Kidney (tissue), 14 donors: Measurements from ENCODE around the gene CUBN. TPM values are rescaled to one million over a fixed set of nuclear protein-coding genes. Genes with fewer than 3 reads are reported as not detected.

Source experiments
- DNase-seq, 5 donors: peaks; one replicate each; pipeline ENCODE4 v3.0.0-alpha.2; 2013 to 2020
- FAIRE-seq: peaks from 2 replicates; lab custom pipeline; 2012; peaks lifted over from hg19 to GRCh38; lab: Jason Lieb, UNC
- H3K27ac ChIP-seq, 2 donors: one replicate each; pipeline ENCODE4 v1.7.0; 2013; ENCODE audit warnings: low read depth in 2 of 2, low read length in 2 of 2, inconsistent platforms in 1 of 2
- H3K27me3 ChIP-seq: one replicate; pipeline ENCODE4 v1.7.1; 2013; ENCODE audit warnings: low read length, inconsistent platforms; ENCODE audit not compliant: control insufficient read depth, insufficient read depth
- H3K36me3 ChIP-seq, 3 donors: one replicate each; pipeline versions ENCODE4 v1.7.0 to v1.7.1; 2013; ENCODE audit warnings: low read length in 3 of 3, control low read depth in 1 of 3, inconsistent platforms in 1 of 3; ENCODE audit not compliant: insufficient read depth in 3 of 3, control insufficient read depth in 2 of 3
- H3K4me1 ChIP-seq, 3 donors: one replicate each; pipeline versions ENCODE4 v1.7.0 to v1.7.1; 2013; ENCODE audit warnings: low read length in 3 of 3, inconsistent platforms in 1 of 3, low read depth in 1 of 3; ENCODE audit not compliant: control insufficient read depth in 2 of 3, insufficient read depth in 2 of 3
- H3K4me3 ChIP-seq, 3 donors: one replicate each; pipeline versions ENCODE4 v1.7.0 to v1.8.1; 2013; ENCODE audit warnings: low read length in 3 of 3, control low read depth in 1 of 3, inconsistent platforms in 1 of 3
- H3K9ac ChIP-seq, 3 donors: one replicate each; pipeline versions ENCODE4 v1.7.0 to v1.7.1; 2013; ENCODE audit warnings: low read length in 3 of 3, control low read depth in 1 of 3, inconsistent platforms in 1 of 3
- H3K9me3 ChIP-seq, 3 donors: one replicate each; pipeline versions ENCODE4 v1.7.0 to v1.7.1; 2013; ENCODE audit warnings: low read length in 3 of 3, control low read depth in 1 of 3, inconsistent platforms in 1 of 3; ENCODE audit not compliant: control insufficient read depth in 2 of 3, insufficient read depth in 1 of 3
- CTCF ChIP-seq: IDR thresholded peaks from 3 replicates; pipeline ENCODE4 v1.5.1; 2012; ENCODE audit warnings: mild to moderate bottlenecking, moderate library complexity, borderline replicate concordance; ENCODE audit not compliant: insufficient read depth; ENCODE audit errors: extremely low read depth
- intact Hi-C: fragments of 100-400 bp; cut with DNase I; formaldehyde crosslinking; loops from one replicate; pipeline ENCODE4 v1.11.1; 2022
- polyA plus RNA-seq: library from polyadenylated mRNA; stranded (reverse); fragments of 350-450 nt; fragmentation: Illumina TruSeq; extraction: RNeasy Lipid Tissue Mini Kit (QIAGEN cat#74804); gene quantifications from one replicate; pipeline ENCODE4 v1.2.3, GENCODE V29; 2014; ENCODE audit warnings: low read depth, low replicate concordance; ENCODE audit not compliant: insufficient read depth
- total RNA-seq: library from RNA; stranded (reverse); fragmentation: NEBNext Ultra II Directional; extraction: Animal tissue kit (Norgen Biotek cat#: 25700); gene quantifications from one replicate; pipeline ENCODE4 v1.2.1, GENCODE V29; 2021
- donor health status: control.
- donor health status: control.
- donor health status: control.
- donor health status: control.
- donor health status: control.
- donor health status: DM: yes; HTN: yes; CAD: no.
- donor health status: Normal renal cell carcinoma (clear cell type).

Gene CUBN
- total and polyA plus RNA-seq, 2 donors from 2014 or later = 14.8 to 31.6 TPM

- Histone ChIP-seq H3K36me3 (peaks cover 0 to 13% (median 0%) of the 10 kb centered on the region in 3 donors), H3K27me3 (no peaks in the 10 kb centered on the region), H3K9ac (no peak overlapping the region), H3K27ac (peak overlapping the region; percentile 38 to 75), H3K9me3 (no peaks in the 10 kb centered on the region), H3K4me3 (peak overlapping the region in 1 of 3 donors; percentile 23), H3K4me1 (peaks cover 0 to 2% (median 0%) of the 10 kb centered on the region in 3 donors)
- peak; percentile 45 for FAIRE-seq
- no peak for TF ChIP-seq CTCF
- DNase-seq = peak in 2 of 5 donors; percentile 28 to 38
- intact Hi-C loops = no loop called here
Measured at GRCh38 chr10:17101910-17102266, 27.7 kb downstream of the CUBN start.

GRCh38 chr10:17101257-17101909 is 28.2 kb downstream of the CUBN start:
- H3K4me1 ChIP-seq = peaks cover 0 to 2% (median 0%) of the 10 kb centered on the region in 3 donors
- DNase-seq (peak in 1 of 5 donors; percentile 13), FAIRE-seq (peak; percentile 76)
- H3K9me3 ChIP-seq = no peaks in the 10 kb centered on the region
- H3K4me3 ChIP-seq = peak overlapping the region in 1 of 3 donors; percentile 23
- H3K27ac ChIP-seq = peak overlapping the region; percentile 38 to 75
- intact Hi-C loops = no loop called here
- H3K9ac ChIP-seq = no peak overlapping the region
- H3K27me3 ChIP-seq = no peaks in the 10 kb centered on the region
- TF ChIP-seq CTCF = no peak
- peaks cover 0 to 13% (median 0%) of the 10 kb centered on the region in 3 donors for H3K36me3 ChIP-seq

GRCh38 chr10:17100586-17100985 is 29.0 kb downstream of the CUBN start:
- H3K27me3 ChIP-seq = no peaks in the 10 kb centered on the region
- FAIRE-seq = no peak
- H3K4me1 ChIP-seq = peaks cover 0 to 2% (median 0%) of the 10 kb centered on the region in 3 donors
- peaks cover 0 to 13% (median 0%) of the 10 kb centered on the region in 3 donors for H3K36me3 ChIP-seq
- no peak overlapping the region for H3K9ac ChIP-seq
- H3K4me3 ChIP-seq = no peak overlapping the region
- H3K27ac ChIP-seq = peak overlapping the region in 1 of 2 donors; percentile 30
- intact Hi-C loops = no loop called here
- TF ChIP-seq CTCF = no peak
- H3K9me3 ChIP-seq = no peaks in the 10 kb centered on the region
- DNase-seq = no peak

GRCh38 chr10:17098012-17098411 is 31.6 kb downstream of the CUBN start:
- H3K36me3 ChIP-seq = peaks cover 0 to 3% (median 0%) of the 10 kb centered on the region in 3 donors
- H3K27ac ChIP-seq = no peak overlapping the region
- intact Hi-C loops = no loop called here
- TF ChIP-seq CTCF = no peak
- H3K4me3 ChIP-seq = no peak overlapping the region
- H3K9me3 ChIP-seq = no peaks in the 10 kb centered on the region
- H3K27me3 ChIP-seq = no peaks in the 10 kb centered on the region
- no peak overlapping the region for H3K9ac ChIP-seq
- no peak for DNase-seq
- no peak for FAIRE-seq
- H3K4me1 ChIP-seq = peaks cover 0 to 2% (median 0%) of the 10 kb centered on the region in 3 donors
